ENCODE measurements around the gene ROR1. TPM values are rescaled to one million over a fixed set of nuclear protein-coding genes. Genes with fewer than 3 reads are reported as not detected.

The ROR1 gene
- total and polyA plus RNA-seq, 2 experiments from 2014 or later, result 27.6 to 47.8 TPM

GRCh38 chr1:64050601-64051000, 276.8 kb downstream of the ROR1 start:
- TF ChIP-seq, protein P1, sequence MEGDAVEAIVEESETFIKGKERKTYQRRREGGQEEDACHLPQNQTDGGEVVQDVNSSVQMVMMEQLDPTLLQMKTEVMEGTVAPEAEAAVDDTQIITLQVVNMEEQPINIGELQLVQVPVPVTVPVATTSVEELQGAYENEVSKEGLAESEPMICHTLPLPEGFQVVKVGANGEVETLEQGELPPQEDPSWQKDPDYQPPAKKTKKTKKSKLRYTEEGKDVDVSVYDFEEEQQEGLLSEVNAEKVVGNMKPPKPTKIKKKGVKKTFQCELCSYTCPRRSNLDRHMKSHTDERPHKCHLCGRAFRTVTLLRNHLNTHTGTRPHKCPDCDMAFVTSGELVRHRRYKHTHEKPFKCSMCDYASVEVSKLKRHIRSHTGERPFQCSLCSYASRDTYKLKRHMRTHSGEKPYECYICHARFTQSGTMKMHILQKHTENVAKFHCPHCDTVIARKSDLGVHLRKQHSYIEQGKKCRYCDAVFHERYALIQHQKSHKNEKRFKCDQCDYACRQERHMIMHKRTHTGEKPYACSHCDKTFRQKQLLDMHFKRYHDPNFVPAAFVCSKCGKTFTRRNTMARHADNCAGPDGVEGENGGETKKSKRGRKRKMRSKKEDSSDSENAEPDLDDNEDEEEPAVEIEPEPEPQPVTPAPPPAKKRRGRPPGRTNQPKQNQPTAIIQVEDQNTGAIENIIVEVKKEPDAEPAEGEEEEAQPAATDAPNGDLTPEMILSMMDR (IDR thresholded peaks at IDR 0.05; ENCODE audit: low read depth, low read length), result no peak
- no peaks in the 10 kb centered on the region for H3K36me3 ChIP-seq
- peaks cover 29% of the 10 kb centered on the region for H3K4me1 ChIP-seq (ENCODE audit: low read depth)
- peak in 1 of 2 donors; percentile 37 for DNase-seq (ENCODE audit: low read depth in 1 of 2, low spot score in 1 of 2)
- no peaks in the 10 kb centered on the region for H3K9me3 ChIP-seq (ENCODE audit: low read depth)
- H3K4me3 ChIP-seq, result no peak overlapping the region
- no peaks in the 10 kb centered on the region for H3K27me3 ChIP-seq
- peak overlapping the region; percentile 23 for H3K27ac ChIP-seq

DNA sequence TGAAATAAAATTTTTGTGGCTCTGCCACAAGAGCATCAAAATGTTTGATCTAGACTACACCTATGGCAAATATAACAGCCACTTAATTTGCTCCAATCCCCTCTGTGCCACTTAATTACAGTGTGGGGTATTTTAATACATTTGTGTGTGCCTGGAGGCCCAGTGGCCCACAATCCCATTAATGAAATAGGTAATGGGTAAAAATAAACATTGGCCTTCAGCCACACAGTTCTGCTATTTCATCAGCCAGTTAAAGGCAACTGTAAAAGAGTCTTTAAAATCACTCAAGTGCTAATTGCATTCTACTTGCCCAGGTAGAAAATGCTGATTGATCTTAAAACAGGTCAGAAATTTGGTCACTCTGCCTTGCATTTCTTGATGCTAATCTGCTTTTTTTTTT, 278.0 kb downstream of the ROR1 start:
- H3K36me3 ChIP-seq, result no peaks in the 10 kb centered on the region
- no peaks in the 10 kb centered on the region for H3K27me3 ChIP-seq
- H3K9me3 ChIP-seq (ENCODE audit: low read depth), result no peaks in the 10 kb centered on the region
- H3K27ac ChIP-seq, result no peak overlapping the region
- peaks cover 29% of the 10 kb centered on the region for H3K4me1 ChIP-seq (ENCODE audit: low read depth)
- TF ChIP-seq, protein P1 (IDR thresholded peaks at IDR 0.05; ENCODE audit: low read depth, low read length), result no peak
- peak in 1 of 2 donors; percentile 19 for DNase-seq (ENCODE audit: low read depth in 1 of 2, low spot score in 1 of 2)
- no peak overlapping the region for H3K4me3 ChIP-seq

DNA sequence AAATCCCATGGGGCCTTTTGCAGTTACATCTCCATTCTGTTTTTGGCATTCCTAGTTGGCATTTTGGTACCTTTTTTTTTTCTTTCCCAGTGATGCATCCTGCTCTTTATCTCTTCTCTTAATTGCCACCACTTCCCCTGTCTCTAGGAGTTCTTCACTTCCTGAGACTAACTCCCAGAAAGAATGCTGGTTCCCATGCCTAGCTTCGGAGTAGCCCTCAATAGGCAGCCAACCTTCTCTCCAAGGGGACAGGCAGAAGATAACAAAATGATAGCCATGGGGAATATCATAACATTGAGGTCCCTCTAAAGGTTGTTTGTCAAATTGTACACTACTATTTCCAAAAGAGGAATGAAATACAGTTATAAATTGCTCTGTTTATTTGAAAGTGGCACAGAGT, 279.0 kb downstream of the ROR1 start:
- TF ChIP-seq, protein P1 (IDR thresholded peaks at IDR 0.05; ENCODE audit: low read depth, low read length), result no peak
- no peak for DNase-seq (ENCODE audit: low read depth in 1 of 2, low spot score in 1 of 2)
- Histone ChIP-seq H3K4me3 (no peak overlapping the region), H3K36me3 (no peaks in the 10 kb centered on the region), H3K27me3 (no peaks in the 10 kb centered on the region), H3K9me3 (ENCODE audit: low read depth) (no peaks in the 10 kb centered on the region), H3K27ac (no peak overlapping the region), H3K4me1 (ENCODE audit: low read depth) (peaks cover 29% of the 10 kb centered on the region)

- Histone ChIP-seq H3K27ac (no peak overlapping the region), H3K4me1 (ENCODE audit: low read depth) (peaks cover 28% of the 10 kb centered on the region), H3K4me3 (no peak overlapping the region), H3K9me3 (ENCODE audit: low read depth) (no peaks in the 10 kb centered on the region), H3K27me3 (no peaks in the 10 kb centered on the region), H3K36me3 (no peaks in the 10 kb centered on the region)
- TF ChIP-seq, protein P1 (IDR thresholded peaks at IDR 0.05; ENCODE audit: low read depth, low read length), result no peak
- DNase-seq (ENCODE audit: low read depth in 1 of 2, low spot score in 1 of 2), result no peak
Observed at GRCh38 chr1:64055310-64055709, 281.5 kb downstream of the ROR1 start.

GRCh38 chr1:64059556-64059955, 285.7 kb downstream of the ROR1 start:
- TF ChIP-seq, protein P1 (IDR thresholded peaks at IDR 0.05; ENCODE audit: low read depth, low read length), result no peak
- DNase-seq (ENCODE audit: low read depth in 1 of 2, low spot score in 1 of 2), result no peak
- H3K36me3 ChIP-seq, result no peaks in the 10 kb centered on the region
- no peaks in the 10 kb centered on the region for H3K9me3 ChIP-seq (ENCODE audit: low read depth)
- H3K4me1 ChIP-seq (ENCODE audit: low read depth), result peaks cover 23% of the 10 kb centered on the region
- H3K27ac ChIP-seq, result no peak overlapping the region
- no peak overlapping the region for H3K4me3 ChIP-seq
- H3K27me3 ChIP-seq, result no peaks in the 10 kb centered on the region
